ENCODE measurements around the gene GLIS1.

Gene GLIS1

DNA sequence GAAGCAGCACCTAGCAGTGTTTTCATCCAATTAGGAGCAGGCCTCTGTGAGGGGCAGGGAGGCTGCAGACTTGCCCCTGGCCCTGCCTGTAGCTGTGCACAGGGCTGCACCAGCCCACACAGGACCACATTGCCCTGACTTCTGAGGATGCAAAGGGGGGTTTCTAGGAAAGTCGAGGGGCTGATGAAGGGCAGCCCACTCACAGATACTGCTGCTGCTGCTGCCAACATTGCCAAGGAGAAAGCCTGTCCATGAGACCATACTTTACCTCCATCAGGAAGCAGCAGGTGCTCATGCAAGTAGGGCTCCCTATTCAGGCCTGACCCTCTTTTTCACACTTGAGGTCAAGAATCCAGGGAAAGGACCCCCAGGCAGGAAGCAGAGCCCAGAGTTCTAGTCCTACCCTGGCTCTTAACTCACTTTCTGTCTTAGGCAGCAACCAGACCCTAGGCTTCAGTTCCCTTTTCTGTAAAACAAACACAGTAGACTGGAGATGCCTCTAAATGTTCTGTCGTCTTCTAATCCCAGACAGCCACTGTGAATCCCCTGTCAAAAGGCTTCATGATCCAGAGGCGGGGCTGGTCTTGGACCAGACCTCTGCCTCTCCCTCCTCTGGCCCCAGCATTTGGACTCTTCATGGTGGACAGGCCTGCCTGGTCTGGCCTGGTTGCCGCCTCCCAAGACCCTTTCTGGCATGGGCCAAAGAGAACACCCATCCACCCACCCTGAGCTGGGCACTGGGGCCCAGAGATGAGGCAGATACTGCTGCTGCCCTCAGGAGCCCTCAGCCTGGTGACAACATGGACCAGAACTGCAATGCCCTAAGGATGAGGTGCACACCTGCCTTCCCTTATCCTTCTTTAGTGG lies 120.2 kb downstream of the GLIS1 start:
- Mint-ChIP-seq H3K4me1 (peaks cover 0 to 8% of the 10 kb centered on the region in 2 donors), H3K36me3 (no peaks in the 10 kb centered on the region), H3K4me3 (no peak overlapping the region), H3K27me3 (peaks cover 0 to 15% of the 10 kb centered on the region in 2 donors), H3K27ac (no peak overlapping the region), H3K9me3 (no peaks in the 10 kb centered on the region)
- peak in 1 of 2 donors; percentile 64 for ATAC-seq (replicated peaks)
- DNase-seq = no peak

DNA sequence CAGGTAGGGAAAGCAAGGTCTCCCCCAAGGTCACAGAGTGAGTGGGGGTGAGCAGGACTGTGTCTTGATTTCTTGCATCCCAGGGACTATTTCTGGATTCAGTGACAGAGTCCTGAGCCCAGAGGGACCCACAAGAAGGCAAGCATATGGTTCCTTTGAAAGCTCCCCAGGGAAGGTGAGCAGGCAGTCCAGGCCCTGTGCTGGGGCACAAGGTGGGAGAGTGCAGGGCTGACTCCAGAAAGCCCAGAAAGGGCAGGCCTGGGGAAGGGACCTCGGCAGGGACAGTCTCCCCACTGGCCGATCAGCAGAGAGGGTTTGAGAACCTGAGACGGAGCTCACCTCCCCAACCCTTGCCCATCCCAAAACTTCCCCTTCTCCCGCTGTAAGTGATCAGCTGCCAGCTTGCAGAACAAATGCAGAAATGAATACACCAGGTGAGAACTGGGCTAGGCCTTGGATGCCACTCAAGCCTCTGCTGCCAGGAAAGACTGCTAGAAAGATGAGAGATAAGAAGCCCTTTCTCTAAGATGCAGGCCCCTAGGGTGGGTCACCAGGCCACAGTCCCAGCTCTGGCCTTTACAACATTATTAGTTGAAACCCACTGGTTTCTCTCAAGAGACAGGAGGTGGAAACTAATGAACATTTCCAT lies 121.0 kb downstream of the GLIS1 start:
- H3K4me3 Mint-ChIP-seq = no peak overlapping the region
- ATAC-seq (replicated peaks) = no peak
- DNase-seq = no peak
- H3K4me1 Mint-ChIP-seq = peaks cover 0 to 8% of the 10 kb centered on the region in 2 donors
- peaks cover 0 to 18% of the 10 kb centered on the region in 2 donors for H3K27me3 Mint-ChIP-seq
- H3K27ac Mint-ChIP-seq = no peak overlapping the region
- H3K36me3 Mint-ChIP-seq = no peaks in the 10 kb centered on the region
- no peaks in the 10 kb centered on the region for H3K9me3 Mint-ChIP-seq

DNA sequence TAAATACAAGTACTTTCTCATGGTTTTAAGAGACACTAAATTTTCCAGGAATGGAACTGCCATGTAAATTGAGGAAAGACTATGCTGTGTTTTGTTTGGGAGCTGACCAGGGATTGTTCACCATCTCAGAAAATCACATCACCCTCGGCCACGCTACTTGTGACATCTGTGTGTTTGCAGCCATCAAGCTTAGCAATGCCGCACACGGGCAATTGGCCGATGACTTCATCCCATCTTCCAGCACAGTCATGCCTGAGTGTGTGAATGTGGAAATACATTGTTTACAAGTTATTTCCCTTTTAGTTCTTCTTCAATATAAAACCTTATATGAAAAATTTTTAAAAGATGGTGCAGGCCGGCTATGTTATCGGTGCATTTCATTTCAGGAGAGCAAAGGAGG lies 121.6 kb downstream of the GLIS1 start:
- Mint-ChIP-seq H3K36me3 (no peaks in the 10 kb centered on the region), H3K27me3 (peaks cover 2 to 15% of the 10 kb centered on the region in 2 donors), H3K4me1 (peaks cover 0 to 8% of the 10 kb centered on the region in 2 donors), H3K4me3 (no peak overlapping the region), H3K9me3 (peaks cover 1 to 3% of the 10 kb centered on the region in 2 donors), H3K27ac (no peak overlapping the region)
- DNase-seq (no peak), ATAC-seq (replicated peaks) (no peak)

DNA sequence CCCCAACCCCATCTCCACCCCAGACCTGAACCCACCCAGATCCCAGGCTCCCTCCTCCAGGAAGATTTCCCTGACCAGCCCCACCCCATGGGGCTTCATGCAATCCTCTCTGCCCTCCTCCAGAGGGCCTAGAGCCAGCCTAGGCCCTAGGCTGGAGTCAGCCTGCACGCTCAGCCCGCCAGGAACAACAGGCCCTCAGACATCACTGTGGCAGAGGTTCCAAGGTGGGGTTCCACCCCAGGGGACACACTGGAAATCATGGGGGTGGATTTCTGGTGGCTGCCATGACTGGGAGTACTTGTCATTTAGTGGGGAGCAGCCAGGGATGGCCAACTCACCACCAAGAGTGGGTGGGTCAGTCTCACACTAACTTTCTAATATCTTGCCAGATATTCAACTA lies 122.0 kb downstream of the GLIS1 start:
- H3K27me3 Mint-ChIP-seq = peaks cover 3 to 11% of the 10 kb centered on the region in 2 donors
- peaks cover 0 to 8% of the 10 kb centered on the region in 2 donors for H3K4me1 Mint-ChIP-seq
- H3K27ac Mint-ChIP-seq = no peak overlapping the region
- no peak for DNase-seq
- peaks cover 2 to 5% of the 10 kb centered on the region in 2 donors for H3K9me3 Mint-ChIP-seq
- no peak for ATAC-seq (replicated peaks)
- H3K4me3 Mint-ChIP-seq = no peak overlapping the region
- H3K36me3 Mint-ChIP-seq = no peaks in the 10 kb centered on the region

DNA sequence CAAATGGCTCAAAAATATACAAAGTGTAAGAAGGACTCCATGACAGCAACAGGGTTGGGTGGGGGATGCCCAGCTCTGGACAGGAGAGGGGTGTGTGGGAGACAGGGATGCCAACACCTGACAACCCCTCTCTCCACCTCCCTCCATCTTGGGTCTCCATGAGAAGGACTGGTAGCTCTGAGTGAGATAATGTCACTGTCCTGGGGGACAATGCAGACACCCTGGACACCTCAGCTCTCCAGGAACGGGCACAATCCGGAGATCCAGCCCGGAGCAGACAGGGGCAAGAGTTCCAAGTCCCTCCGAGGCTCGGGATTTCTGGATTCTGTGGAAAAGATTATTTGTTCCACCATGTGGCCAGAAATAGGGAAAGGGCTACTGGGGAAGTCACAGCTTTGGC lies 122.5 kb downstream of the GLIS1 start:
- ATAC-seq (replicated peaks) (no peak), DNase-seq (no peak)
- Mint-ChIP-seq H3K9me3 (peaks cover 4 to 9% of the 10 kb centered on the region in 2 donors), H3K4me1 (peaks cover 0 to 8% of the 10 kb centered on the region in 2 donors), H3K27me3 (peaks cover 3 to 10% of the 10 kb centered on the region in 2 donors), H3K4me3 (no peak overlapping the region), H3K36me3 (no peaks in the 10 kb centered on the region), H3K27ac (no peak overlapping the region)

DNA sequence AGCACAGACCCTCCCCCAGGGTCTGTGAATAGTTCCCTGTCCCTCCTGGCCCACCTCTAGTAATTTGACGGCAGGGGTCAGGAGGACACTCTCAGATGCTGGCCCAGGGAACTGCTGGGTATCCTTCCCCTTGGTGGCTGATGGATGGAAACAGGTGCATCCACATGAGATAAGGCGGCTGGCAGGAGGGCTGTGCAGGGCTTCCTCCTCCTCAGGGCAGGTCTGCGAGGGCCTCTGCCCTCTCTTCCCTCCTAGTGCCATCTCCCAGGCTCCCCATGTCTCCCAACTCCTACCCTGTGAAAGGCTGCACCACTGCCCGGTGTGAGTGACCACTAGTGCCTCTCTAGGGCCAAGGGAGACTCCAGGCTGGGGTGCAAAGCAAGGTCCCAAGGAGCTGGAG lies 123.9 kb downstream of the GLIS1 start:
- peaks cover 0 to 3% of the 10 kb centered on the region in 2 donors for H3K36me3 Mint-ChIP-seq
- peaks cover 10 to 18% of the 10 kb centered on the region in 2 donors for H3K9me3 Mint-ChIP-seq
- H3K4me3 Mint-ChIP-seq = no peak overlapping the region
- H3K4me1 Mint-ChIP-seq = peaks cover 0 to 8% of the 10 kb centered on the region in 2 donors
- no peak overlapping the region for H3K27ac Mint-ChIP-seq
- DNase-seq (no peak), ATAC-seq (replicated peaks) (no peak)
- peaks cover 3 to 15% of the 10 kb centered on the region in 2 donors for H3K27me3 Mint-ChIP-seq

DNA sequence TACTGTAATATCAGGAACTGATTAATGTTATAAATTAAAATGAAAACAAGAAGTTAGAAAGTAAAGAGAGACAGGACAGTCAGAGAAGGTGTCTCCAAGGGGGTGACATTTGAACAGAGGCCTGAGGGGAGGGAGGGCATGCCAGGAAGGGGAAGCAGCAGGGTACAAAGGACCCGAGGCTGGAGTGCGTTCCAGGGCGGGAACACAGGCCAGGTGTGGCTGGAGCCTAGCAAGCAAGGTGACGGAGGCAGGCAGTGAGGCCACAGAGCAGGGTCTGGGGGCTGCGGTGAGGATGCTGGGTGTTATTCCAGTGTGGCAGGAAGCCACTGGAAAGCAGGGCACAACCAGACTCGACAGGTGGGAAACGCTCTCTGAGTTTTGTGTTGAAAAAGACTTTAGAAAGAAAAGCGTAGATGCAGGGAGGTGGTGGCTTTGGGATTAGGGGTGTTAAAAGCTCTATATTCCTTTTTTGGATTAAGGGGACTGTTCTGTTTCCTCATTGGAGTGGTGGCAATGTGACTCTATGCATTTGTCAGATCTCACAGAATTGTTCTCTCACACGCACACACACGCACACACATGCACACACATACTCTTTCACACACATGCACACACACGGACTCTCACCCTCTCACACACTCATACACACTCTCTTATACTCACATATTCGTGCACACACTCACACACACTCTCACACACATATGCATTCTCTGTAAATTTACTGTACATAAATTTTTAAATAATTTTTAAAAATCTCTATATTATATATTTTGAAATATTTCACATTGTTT lies 124.5 kb downstream of the GLIS1 start:
- Mint-ChIP-seq H3K4me3 (no peak overlapping the region), H3K9me3 (peaks cover 12 to 18% of the 10 kb centered on the region in 2 donors), H3K27ac (no peak overlapping the region), H3K27me3 (peaks cover 3 to 15% of the 10 kb centered on the region in 2 donors), H3K4me1 (peaks cover 0 to 8% of the 10 kb centered on the region in 2 donors), H3K36me3 (peaks cover 0 to 3% of the 10 kb centered on the region in 2 donors)
- no peak for DNase-seq
- no peak for ATAC-seq (replicated peaks)

DNA sequence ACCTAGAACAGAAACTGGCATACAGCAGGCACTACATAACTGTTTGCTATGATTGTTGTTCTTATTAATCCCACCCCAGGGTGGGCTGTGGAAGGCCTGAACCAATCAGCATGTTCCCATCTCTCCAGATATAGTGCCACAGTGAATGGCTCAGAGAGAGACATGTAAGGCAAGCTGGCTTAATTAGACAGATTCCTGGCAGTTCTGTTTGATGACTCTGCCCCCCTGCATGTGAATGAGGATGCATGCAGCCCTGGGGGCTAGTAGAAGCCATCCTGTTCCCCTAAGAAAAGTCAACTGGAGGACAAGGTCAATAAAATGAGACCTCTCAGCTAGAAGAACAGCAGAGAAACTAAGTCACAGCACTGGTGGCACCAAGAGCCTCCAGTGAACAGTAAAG lies 130.3 kb downstream of the GLIS1 start:
- Mint-ChIP-seq H3K9me3 (peaks cover 13 to 18% of the 10 kb centered on the region in 2 donors), H3K36me3 (peaks cover 0 to 3% of the 10 kb centered on the region in 2 donors), H3K4me3 (no peak overlapping the region), H3K27ac (no peak overlapping the region), H3K4me1 (peaks cover 0 to 1% of the 10 kb centered on the region in 2 donors), H3K27me3 (peaks cover 3 to 7% of the 10 kb centered on the region in 2 donors)
- ATAC-seq (replicated peaks) = no peak
- DNase-seq = no peak

DNA sequence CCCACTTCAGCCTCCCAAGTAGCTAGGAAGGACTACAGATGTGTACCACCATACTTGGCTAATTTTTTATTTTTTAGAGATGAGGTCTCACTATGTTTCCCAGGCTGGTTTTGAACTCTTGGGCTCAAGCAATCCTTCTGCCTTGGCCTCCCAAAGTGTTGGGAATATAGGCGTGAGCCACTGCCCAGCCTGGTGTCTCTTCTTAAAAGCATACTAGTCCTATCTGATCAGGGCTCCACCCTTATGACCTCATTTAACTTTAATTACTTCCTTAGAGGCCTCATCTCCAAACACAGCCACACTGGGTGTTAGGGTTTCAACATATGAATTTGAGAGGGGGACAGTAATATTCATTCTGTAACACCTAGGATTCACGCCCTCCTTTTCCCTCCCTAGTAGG lies 130.9 kb downstream of the GLIS1 start:
- H3K36me3 Mint-ChIP-seq = peaks cover 0 to 3% of the 10 kb centered on the region in 2 donors
- peaks cover 0 to 1% of the 10 kb centered on the region in 2 donors for H3K4me1 Mint-ChIP-seq
- ATAC-seq (replicated peaks) (no peak), DNase-seq (no peak)
- H3K27ac Mint-ChIP-seq = no peak overlapping the region
- H3K4me3 Mint-ChIP-seq = no peak overlapping the region
- peaks cover 13 to 18% of the 10 kb centered on the region in 2 donors for H3K9me3 Mint-ChIP-seq
- H3K27me3 Mint-ChIP-seq = peaks cover 3 to 5% of the 10 kb centered on the region in 2 donors

DNA sequence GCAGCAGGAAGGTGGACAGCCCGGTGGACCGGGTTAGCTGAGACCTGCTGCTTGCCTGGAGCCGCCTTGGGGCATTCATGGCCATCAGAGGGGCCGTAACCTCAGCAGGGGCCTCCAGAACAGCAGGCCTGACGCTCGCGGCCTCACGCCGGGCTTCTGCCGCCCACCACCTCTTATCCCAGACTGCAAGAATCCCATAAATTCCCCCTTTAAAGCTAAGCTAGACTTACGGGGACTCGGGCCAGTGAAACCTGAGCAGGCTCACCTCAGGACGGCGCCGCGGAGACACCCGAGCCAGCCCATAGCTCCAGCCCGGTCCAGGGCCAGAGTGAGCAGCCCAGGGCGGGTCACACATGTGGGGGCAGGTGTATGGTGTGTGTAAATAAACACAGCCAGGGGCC lies 132.3 kb downstream of the GLIS1 start:
- Mint-ChIP-seq H3K27me3 (peaks cover 0 to 5% of the 10 kb centered on the region in 2 donors), H3K36me3 (peaks cover 0 to 3% of the 10 kb centered on the region in 2 donors), H3K9me3 (peaks cover 10% of the 10 kb centered on the region in 2 donors), H3K27ac (no peak overlapping the region), H3K4me3 (no peak overlapping the region), H3K4me1 (peaks cover 0 to 1% of the 10 kb centered on the region in 2 donors)
- no peak for ATAC-seq (replicated peaks)
- no peak for DNase-seq

DNA sequence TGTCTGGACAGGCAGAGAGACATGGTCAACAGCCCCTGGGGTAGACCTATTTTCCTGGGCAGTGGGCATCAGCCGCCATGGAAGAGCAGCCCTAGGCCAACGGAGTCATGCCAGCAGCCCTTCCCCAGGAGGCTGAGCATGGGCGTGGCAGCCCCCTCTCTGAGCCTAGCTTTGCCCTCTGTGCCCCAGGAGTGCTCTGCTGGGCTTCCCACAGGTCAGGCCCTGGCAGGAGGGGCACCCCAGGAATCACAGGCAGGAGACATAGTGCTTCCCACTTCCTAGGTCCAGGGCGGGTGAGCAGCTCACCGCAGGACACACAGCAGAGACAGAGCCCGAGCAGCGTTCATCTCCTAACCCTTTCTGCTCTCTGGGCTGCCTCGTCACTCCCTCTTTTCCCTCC lies 132.8 kb downstream of the GLIS1 start:
- H3K36me3 Mint-ChIP-seq = peaks cover 0 to 3% of the 10 kb centered on the region in 2 donors
- no peak overlapping the region for H3K4me3 Mint-ChIP-seq
- H3K4me1 Mint-ChIP-seq = peaks cover 0 to 1% of the 10 kb centered on the region in 2 donors
- no peak for ATAC-seq (replicated peaks)
- no peak for DNase-seq
- H3K27me3 Mint-ChIP-seq = peaks cover 0 to 5% of the 10 kb centered on the region in 2 donors
- H3K27ac Mint-ChIP-seq = no peak overlapping the region
- H3K9me3 Mint-ChIP-seq = peaks cover 6 to 8% of the 10 kb centered on the region in 2 donors

DNA sequence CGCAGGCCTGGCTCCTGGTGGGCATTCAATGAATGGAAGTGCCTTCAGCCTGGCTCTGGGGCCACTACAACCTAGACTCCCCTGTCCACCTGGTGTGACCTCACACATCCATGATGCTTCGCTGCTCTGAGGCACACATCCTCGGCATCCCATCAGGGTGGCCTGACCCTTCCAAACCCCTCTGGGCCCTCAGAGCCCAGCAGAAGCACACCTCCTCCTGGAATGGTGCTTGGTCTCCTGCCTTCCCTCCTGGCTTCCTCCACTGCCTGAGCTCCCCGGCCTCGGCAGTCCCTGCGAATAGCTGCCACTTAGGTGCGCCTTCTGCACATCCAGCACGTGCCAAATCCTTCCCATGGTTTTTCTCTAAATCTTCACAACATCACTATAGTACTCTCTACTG lies 133.8 kb downstream of the GLIS1 start:
- ATAC-seq (replicated peaks) (no peak), DNase-seq (no peak)
- no peak overlapping the region for H3K4me3 Mint-ChIP-seq
- H3K4me1 Mint-ChIP-seq = peaks cover 0 to 1% of the 10 kb centered on the region in 2 donors
- H3K27me3 Mint-ChIP-seq = no peaks in the 10 kb centered on the region
- no peak overlapping the region for H3K27ac Mint-ChIP-seq
- no peaks in the 10 kb centered on the region for H3K36me3 Mint-ChIP-seq
- H3K9me3 Mint-ChIP-seq = peaks cover 0 to 3% of the 10 kb centered on the region in 2 donors

DNA sequence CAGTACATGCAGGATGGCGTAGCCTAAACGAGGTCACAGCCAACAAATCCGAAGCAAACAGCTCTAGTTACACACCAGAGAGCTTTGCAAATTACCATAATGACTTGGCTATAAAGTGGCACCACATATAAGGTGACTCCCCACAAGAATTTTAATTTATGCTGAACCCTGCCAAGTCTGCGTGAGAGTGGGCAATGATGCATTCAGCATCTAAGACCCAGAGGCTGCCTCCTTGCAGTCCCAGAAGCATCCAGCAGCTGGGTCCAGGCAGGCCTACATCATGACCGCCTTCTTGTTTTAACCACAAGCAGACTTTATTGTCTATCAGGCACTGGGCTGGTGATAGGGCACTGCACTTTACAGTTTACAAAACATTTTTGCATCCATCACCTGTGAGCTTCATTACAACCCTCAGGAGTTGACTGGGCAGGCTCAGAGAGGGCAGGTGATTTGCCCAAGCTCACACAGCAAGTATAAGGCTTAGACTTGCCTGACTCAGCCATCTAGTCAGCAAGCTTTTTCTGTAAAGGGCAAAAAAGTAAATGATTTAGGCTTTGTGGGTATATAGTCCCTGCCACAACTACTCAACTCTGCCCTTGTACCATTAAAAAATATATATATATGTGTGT lies 134.6 kb downstream of the GLIS1 start:
- no peak for ATAC-seq (replicated peaks)
- no peaks in the 10 kb centered on the region for H3K36me3 Mint-ChIP-seq
- peaks cover 0 to under 1% of the 10 kb centered on the region in 2 donors for H3K9me3 Mint-ChIP-seq
- H3K27me3 Mint-ChIP-seq = no peaks in the 10 kb centered on the region
- H3K4me3 Mint-ChIP-seq = no peak overlapping the region
- H3K4me1 Mint-ChIP-seq = peaks cover 0 to 1% of the 10 kb centered on the region in 2 donors
- no peak overlapping the region for H3K27ac Mint-ChIP-seq
- DNase-seq = no peak

DNA sequence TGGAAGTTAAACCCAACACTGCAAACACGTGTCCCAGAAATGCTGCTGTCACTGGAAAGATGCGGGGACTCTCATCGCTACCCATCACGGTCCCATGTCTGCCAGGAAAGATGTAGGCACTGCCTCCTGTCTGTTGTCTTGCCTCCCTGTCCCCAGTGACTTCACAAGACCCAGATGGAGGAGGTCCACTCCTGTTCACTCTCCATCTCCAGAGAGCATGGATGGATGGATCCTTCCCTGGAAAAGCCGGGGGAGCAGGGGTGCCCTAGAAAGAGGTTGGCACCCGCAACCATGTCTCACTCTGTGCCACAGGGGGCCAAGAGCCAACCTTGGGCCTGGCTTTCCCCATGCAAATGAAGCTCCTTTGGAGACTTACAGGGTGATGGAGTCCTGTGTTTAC lies 135.5 kb downstream of the GLIS1 start:
- Mint-ChIP-seq H3K36me3 (no peaks in the 10 kb centered on the region), H3K27me3 (no peaks in the 10 kb centered on the region), H3K27ac (no peak overlapping the region), H3K4me3 (no peak overlapping the region), H3K9me3 (no peaks in the 10 kb centered on the region), H3K4me1 (peaks cover 0 to 1% of the 10 kb centered on the region in 2 donors)
- DNase-seq = no peak
- ATAC-seq (replicated peaks) = no peak

Data from stimulated activated naive B cell treated with anti-CD40 and anti-IgM and Interleukin-4, amounts not matched to agents 10 μg/mL and 1 μg/mL and 100 μg/mL, for 72 hours (primary cell).